Neural crest cell (in vitro differentiated cells): ENCODE measurements around the gene ORMDL1. TPM values are rescaled to one million over a fixed set of nuclear protein-coding genes. Genes with fewer than 3 reads are reported as not detected.

ENCODE experiments used
- DNase-seq: peaks from one replicate; pipeline ENCODE4 v3.0.0; 2021; ENCODE audit warnings: low read depth, mixed read lengths, low spot score
- H3K27ac Mint-ChIP-seq: one replicate; pipeline ENCODE4 v1.8.0; 2021; ENCODE audit warnings: mild to moderate bottlenecking, mixed read lengths; ENCODE audit not compliant: unreplicated experiment
- H3K27me3 Mint-ChIP-seq: 2 replicates; pipeline ENCODE4 v1.8.0; 2021; ENCODE audit warnings: low read depth, mild to moderate bottlenecking, mixed read lengths
- H3K36me3 Mint-ChIP-seq: 2 replicates; pipeline ENCODE4 v1.8.0; 2021; ENCODE audit warnings: low read depth, mild to moderate bottlenecking, mixed read lengths
- H3K4me1 Mint-ChIP-seq: 2 replicates; pipeline ENCODE4 v1.8.0; 2021; ENCODE audit warnings: mixed read lengths
- H3K4me3 Mint-ChIP-seq: one replicate; pipeline ENCODE4 v1.8.0; 2021; ENCODE audit warnings: mild to moderate bottlenecking, mixed read lengths
- H3K9me3 Mint-ChIP-seq: 2 replicates; pipeline ENCODE4 v1.8.0; 2021; ENCODE audit warnings: mixed read lengths
- total RNA-seq: library from RNA; stranded (reverse); gene quantifications from 2 replicates; pipeline ENCODE4 v1.2.1, GENCODE V29; 2021
- TF ChIP-seq, protein P1 (sequence below): fragments of 200-600 bp; sonication (generic); conservative IDR thresholded peaks from 2 replicates; pipeline ENCODE4 v1.5.0; 2021; ENCODE audit warnings: antibody characterized with exemption, mild to moderate bottlenecking

Gene ORMDL1
- total RNA-seq, 1 donor from 2014 or later = 68.0 TPM

DNA sequence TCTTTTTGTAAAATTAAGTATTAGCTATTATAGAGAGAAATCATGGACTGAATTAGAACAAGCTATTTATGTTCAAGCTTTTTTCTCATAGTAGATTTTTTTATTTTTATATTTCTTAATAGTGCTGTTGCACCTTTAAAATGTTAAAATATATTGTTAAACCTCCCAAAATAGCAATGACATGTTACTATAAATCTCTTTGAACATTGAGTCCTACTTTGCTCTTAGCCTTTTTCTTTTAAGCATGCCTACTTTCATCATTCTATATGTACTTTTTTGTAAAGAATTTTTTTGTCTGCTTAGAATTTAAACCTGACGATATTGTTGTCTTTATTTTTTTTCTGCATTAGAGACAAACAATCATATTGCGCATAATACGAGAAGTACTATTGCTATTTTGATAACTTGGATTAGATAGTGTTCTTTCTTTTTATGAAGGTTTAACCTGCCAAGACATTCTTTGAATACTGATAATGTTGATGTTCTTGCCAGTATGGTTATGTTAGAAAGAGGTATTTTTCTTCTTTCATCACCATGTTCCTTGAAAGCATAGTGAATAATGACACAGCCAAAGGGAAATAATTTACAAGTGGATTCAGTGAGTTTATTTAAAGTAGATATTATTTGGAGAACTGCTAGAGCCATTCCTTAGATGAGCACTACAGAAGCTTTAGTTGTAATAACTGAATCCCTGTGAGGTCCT lies 40.7 kb upstream of the ORMDL1 start:
- Mint-ChIP-seq H3K27ac (no peak overlapping the region), H3K27me3 (no peaks in the 10 kb centered on the region), H3K4me3 (no peak overlapping the region), H3K9me3 (no peaks in the 10 kb centered on the region), H3K4me1 (no peaks in the 10 kb centered on the region), H3K36me3 (peaks cover 11% of the 10 kb centered on the region)
- TF ChIP-seq, protein P1, sequence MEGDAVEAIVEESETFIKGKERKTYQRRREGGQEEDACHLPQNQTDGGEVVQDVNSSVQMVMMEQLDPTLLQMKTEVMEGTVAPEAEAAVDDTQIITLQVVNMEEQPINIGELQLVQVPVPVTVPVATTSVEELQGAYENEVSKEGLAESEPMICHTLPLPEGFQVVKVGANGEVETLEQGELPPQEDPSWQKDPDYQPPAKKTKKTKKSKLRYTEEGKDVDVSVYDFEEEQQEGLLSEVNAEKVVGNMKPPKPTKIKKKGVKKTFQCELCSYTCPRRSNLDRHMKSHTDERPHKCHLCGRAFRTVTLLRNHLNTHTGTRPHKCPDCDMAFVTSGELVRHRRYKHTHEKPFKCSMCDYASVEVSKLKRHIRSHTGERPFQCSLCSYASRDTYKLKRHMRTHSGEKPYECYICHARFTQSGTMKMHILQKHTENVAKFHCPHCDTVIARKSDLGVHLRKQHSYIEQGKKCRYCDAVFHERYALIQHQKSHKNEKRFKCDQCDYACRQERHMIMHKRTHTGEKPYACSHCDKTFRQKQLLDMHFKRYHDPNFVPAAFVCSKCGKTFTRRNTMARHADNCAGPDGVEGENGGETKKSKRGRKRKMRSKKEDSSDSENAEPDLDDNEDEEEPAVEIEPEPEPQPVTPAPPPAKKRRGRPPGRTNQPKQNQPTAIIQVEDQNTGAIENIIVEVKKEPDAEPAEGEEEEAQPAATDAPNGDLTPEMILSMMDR = no peak
- DNase-seq = no peak

DNA sequence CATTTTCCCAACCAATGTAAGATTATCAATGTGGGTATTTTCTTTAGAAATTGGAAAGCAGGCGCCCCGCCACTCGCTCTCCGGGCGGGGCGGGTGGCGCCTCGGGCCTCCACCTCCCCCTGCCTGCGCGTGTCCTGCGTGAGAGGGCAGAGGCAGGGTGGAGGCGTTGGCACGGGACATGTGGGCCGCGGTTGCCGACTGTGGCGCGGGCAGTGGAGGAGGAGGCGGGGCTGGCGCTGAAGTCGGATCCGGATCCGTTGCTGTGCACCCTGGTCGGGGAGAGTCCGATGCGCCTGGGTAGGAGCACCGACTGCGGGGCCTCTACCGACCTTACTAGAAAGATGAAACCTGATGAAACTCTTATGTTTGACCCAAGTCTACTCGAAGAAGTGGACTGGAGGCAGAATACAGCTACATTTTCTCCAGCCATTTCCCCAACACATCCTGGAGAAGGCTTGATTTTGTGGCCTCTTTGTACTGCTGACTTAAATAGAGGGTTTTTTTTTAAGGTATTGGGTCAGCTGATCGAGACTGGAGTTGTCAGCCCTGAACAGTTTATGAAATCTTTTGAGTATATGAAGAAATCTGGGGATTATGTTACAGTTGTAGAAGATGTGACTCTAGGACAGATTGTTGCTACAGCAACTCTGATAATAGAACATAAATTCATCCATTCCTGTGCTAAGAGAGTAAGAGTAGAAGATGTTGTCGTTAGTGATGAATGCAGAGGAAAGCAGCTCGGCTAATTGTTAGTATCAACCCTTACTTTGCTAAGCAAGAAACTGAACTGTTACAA lies 38.0 kb upstream of the ORMDL1 start:
- H3K4me3 Mint-ChIP-seq = no peak overlapping the region
- H3K27ac Mint-ChIP-seq = peak overlapping the region; percentile 66
- H3K9me3 Mint-ChIP-seq = no peaks in the 10 kb centered on the region
- peaks cover 20% of the 10 kb centered on the region for H3K36me3 Mint-ChIP-seq
- DNase-seq = no peak
- TF ChIP-seq, protein P1 = no peak
- no peaks in the 10 kb centered on the region for H3K27me3 Mint-ChIP-seq
- no peaks in the 10 kb centered on the region for H3K4me1 Mint-ChIP-seq

DNA sequence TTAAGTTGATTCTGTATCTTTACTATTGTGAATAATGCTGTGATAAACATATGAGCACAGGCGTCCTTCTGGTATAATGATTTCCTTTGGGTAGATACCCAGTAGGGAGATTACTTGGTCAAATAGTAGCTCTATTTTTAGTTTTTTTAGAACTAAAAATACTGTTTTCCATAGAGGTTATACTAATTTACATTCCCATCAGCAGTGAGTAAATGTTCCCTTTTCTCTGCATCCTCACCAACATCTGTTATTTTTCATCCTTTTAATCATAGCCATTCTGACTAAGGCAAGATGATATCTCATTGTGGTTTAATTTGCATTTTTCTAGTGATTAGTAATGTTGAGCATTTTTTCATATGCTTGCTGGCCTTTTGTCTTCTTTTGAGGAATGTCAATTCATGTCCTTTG lies 35.2 kb upstream of the ORMDL1 start:
- Mint-ChIP-seq H3K27me3 (no peaks in the 10 kb centered on the region), H3K9me3 (no peaks in the 10 kb centered on the region), H3K36me3 (peaks cover 29% of the 10 kb centered on the region), H3K4me1 (no peaks in the 10 kb centered on the region), H3K4me3 (no peak overlapping the region), H3K27ac (no peak overlapping the region)
- DNase-seq = no peak
- TF ChIP-seq, protein P1 = no peak

DNA sequence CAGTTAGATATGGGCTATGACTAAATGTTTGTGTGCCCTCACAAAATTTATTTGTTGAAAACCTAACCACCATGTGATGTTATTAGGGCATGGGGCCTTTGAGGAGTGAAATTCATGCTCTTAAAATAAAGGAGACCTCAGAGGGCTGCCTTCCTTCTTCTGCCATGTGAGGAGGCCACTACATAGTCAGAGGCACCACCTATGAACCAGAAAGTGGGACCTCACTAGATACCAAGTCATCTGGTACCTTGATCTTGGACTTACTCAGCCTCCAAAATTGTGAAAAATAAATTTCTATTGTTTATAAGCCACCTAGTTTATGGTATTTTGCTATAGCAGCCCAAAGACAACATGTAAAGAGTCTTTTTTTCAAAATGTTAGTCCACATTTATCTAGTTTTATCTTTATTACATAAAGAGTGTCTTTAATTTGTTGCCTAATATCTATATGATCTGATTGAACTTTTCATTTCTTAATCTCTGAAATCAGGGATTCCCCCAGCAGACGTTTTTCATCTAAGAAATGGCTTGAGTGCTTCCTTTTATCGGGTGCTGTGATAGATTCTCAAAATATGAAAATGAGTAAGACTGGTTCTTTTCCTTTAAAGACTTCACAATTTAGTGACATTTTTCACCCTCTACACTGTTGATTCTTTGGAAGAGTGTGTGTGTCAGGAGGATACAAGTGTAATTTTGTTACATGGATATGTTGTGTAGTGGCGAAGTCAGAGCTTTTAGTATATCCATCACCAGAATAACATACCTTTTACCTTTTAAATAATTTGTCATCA lies 34.3 kb upstream of the ORMDL1 start:
- TF ChIP-seq, protein P1 = no peak
- Mint-ChIP-seq H3K36me3 (peaks cover 37% of the 10 kb centered on the region), H3K9me3 (no peaks in the 10 kb centered on the region), H3K27ac (no peak overlapping the region), H3K27me3 (no peaks in the 10 kb centered on the region), H3K4me3 (no peak overlapping the region), H3K4me1 (no peaks in the 10 kb centered on the region)
- DNase-seq = no peak

DNA sequence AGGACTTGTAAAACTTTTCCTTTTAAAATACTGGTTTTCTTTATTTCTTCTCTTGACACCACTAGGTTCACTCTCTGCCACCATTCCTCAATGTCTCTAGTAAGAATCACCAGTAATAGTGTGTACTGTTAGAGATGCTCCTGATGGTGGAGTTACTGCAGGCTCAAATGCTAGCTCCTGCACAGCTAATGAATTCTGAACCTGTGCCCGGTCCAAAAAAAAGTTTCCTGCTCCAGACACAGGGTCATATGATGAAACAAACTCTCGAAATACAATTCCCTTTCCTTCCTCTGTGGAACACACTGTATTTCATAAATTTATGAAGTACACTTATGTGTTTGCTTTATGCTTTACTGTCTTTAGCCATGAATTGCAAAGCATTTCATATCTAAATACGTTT lies 19.3 kb upstream of the ORMDL1 start:
- Mint-ChIP-seq H3K27me3 (no peaks in the 10 kb centered on the region), H3K4me3 (no peak overlapping the region), H3K27ac (no peak overlapping the region), H3K36me3 (peaks cover 7% of the 10 kb centered on the region), H3K9me3 (no peaks in the 10 kb centered on the region), H3K4me1 (no peaks in the 10 kb centered on the region)
- TF ChIP-seq, protein P1 = no peak
- DNase-seq = no peak
